GM12878 (cell line): ENCODE data around the gene TRAPPC6A. TPM values are rescaled to one million over a fixed set of nuclear protein-coding genes. Genes with fewer than 3 reads are reported as not detected.

ENCODE experiments used
- ATAC-seq: fragments of 200-7000 bp; cut with Tn5 transposase; 3 replicates; pipeline ENCODE4 v1.9.1; 2020; ENCODE audit warnings: mild to moderate bottlenecking, moderate library complexity
- BruUV-seq: library from RNA; stranded (reverse); fragments of 400-500 nt; replicated peaks from 2 replicates; lab custom pipeline; 2021; lab: Mats Ljungman, UMichigan
- CTCF ChIA-PET: fragments of 300-600 bp; sonication (Branson Sonifier 250); formaldehyde crosslinking; extraction: SDS; loops from one replicate; lab custom pipeline; 2021; ENCODE audit warnings: inconsistent platforms; lab: Yijun Ruan, JAX
- POLR2A ChIA-PET: fragments of 350-600 bp; formaldehyde crosslinking; extraction: SDS; loops from one replicate; lab custom pipeline; 2021; ENCODE audit warnings: inconsistent platforms; lab: Charles Lee
- RAD21 ChIA-PET: fragments of 300-600 bp; sonication (Branson Sonifier 250); formaldehyde crosslinking; loops from one replicate; lab custom pipeline; 2023; ENCODE audit warnings: antibody characterized with exemption; ENCODE audit not compliant: unreplicated experiment; lab: Charles Lee
- SMC1A ChIA-PET: fragments of 300-600 bp; sonication (Branson Sonifier 250); formaldehyde crosslinking; loops from one replicate; lab custom pipeline; 2023; ENCODE audit not compliant: unreplicated experiment, uncharacterized antibody; lab: Charles Lee
- DNase-seq: peaks from one replicate; pipeline ENCODE4 v3.0.0-alpha.2; 2011; ENCODE audit warnings: low read depth, low spot score
- FAIRE-seq: peaks from 3 replicates; lab custom pipeline; 2011; peaks lifted over from hg19 to GRCh38; lab: Jason Lieb, UNC
- H2AFZ ChIP-seq: 2 replicates; pipeline ENCODE4 v1.6.0; 2011; ENCODE audit warnings: low read depth, low read length, control low read depth; ENCODE audit not compliant: control insufficient read depth
- H3K27ac ChIP-seq: 2 replicates; pipeline ENCODE4 v1.5.1; 2011; ENCODE audit warnings: control low read depth; ENCODE audit not compliant: control insufficient read depth, insufficient read depth
- H3K27me3 ChIP-seq, 2 experiments: replicated peaks in 1 of 2; 2 replicates each; pipeline versions ENCODE4 v1.6.0 to v1.6.1; 2011; ENCODE audit warnings: low read length in 1 of 2; ENCODE audit not compliant: control insufficient read depth in 2 of 2, insufficient read depth in 2 of 2
- H3K36me3 ChIP-seq, 2 experiments: 2 replicates each; pipeline ENCODE4 v1.5.1; 2011; ENCODE audit warnings: low read length in 1 of 2; ENCODE audit not compliant: control insufficient read depth in 2 of 2, insufficient read depth in 2 of 2
- H3K4me1 ChIP-seq: 2 replicates; pipeline ENCODE4 v1.6.1; 2011; ENCODE audit warnings: mild to moderate bottlenecking, low read length, moderate library complexity, mixed read lengths; ENCODE audit not compliant: control insufficient read depth, insufficient read depth
- H3K4me2 ChIP-seq: 2 replicates; pipeline ENCODE4 v1.6.0; 2011; ENCODE audit warnings: control low read depth; ENCODE audit not compliant: control insufficient read depth, insufficient read depth
- H3K4me3 ChIP-seq: fragments of 200-600 bp; sonication (generic); 2 replicates; pipeline ENCODE4 v1.5.1; 2016
- H3K79me2 ChIP-seq: 2 replicates; pipeline ENCODE4 v1.6.0; 2011; ENCODE audit warnings: low read length; ENCODE audit not compliant: control insufficient read depth, insufficient read depth
- H3K9ac ChIP-seq: 2 replicates; pipeline ENCODE4 v1.8.0; 2011; ENCODE audit warnings: low read length, control low read depth, mixed read lengths; ENCODE audit not compliant: control insufficient read depth, insufficient read depth
- H3K9me3 ChIP-seq: replicated peaks from 3 replicates; pipeline ENCODE4 v1.5.1; 2011; ENCODE audit warnings: mild to moderate bottlenecking, low read length; ENCODE audit not compliant: control insufficient read depth, insufficient read depth
- H4K20me1 ChIP-seq: 2 replicates; pipeline ENCODE4 v1.6.0; 2011; ENCODE audit not compliant: control insufficient read depth, insufficient read depth
- ASH2L ChIP-seq: fragments of 300-600, 200-600 bp; sonication (generic); IDR thresholded peaks from 2 replicates; pipeline ENCODE4 v1.6.1; 2017; ENCODE audit warnings: low read depth, mild to moderate bottlenecking, borderline replicate concordance
- CHD4 ChIP-seq: fragments of 200-600 bp; sonication (generic); IDR thresholded peaks from 2 replicates; pipeline ENCODE4 v1.6.1; 2016; ENCODE audit warnings: mild to moderate bottlenecking
- KLF5 ChIP-seq: fragments of 450-650 bp; IDR thresholded peaks from 2 replicates; pipeline ENCODE4 v1.6.1; 2014; ENCODE audit warnings: mild to moderate bottlenecking; ENCODE audit not compliant: partially characterized antibody
- MTA3 ChIP-seq: IDR thresholded peaks from 2 replicates; pipeline ENCODE4 v1.6.1; 2012; ENCODE audit warnings: low read length, inconsistent platforms, borderline replicate concordance
- NFYB ChIP-seq: IDR thresholded peaks from 2 replicates; pipeline ENCODE4 v1.6.1; 2011; ENCODE audit warnings: low read depth, mild to moderate bottlenecking, low read length, improper control_type of control experiment, moderate library complexity; ENCODE audit not compliant: insufficient read depth
- POLR2A ChIP-seq: IDR thresholded peaks from 2 replicates; pipeline ENCODE4 v1.6.1; 2011; ENCODE audit warnings: low read depth, mild to moderate bottlenecking, low read length
- TCF7 ChIP-seq: IDR thresholded peaks from 2 replicates; pipeline ENCODE4 v1.6.1; 2014; ENCODE audit warnings: antibody characterized with exemption, borderline replicate concordance
- WGBS: methylation state at CpG from one replicate; pipeline ENCODE4 v1.1.6; 2016; ENCODE audit warnings: low lambda C conversion rate; ENCODE audit not compliant: insufficient replicate concordance, insufficient coverage; ENCODE audit errors: missing lambda C conversion rate; 5-methylcytosine and 5-hydroxymethylcytosine counted together
- in situ Hi-C: fragments of 300-500 bp; cut with MboI; formaldehyde crosslinking; loops from 9 replicates; pipeline ENCODE4 v1.14.3; 2018; ENCODE audit warnings: mixed read lengths
- intact Hi-C: fragments of 100-400 bp; cut with micrococcal nuclease; formaldehyde crosslinking; loops from one replicate; pipeline ENCODE4 v1.14.2; 2022; ENCODE audit not compliant: unreplicated experiment
- polyA plus RNA-seq, 11 experiments: library from polyadenylated mRNA; depleted of rRNA in 4 of 11; unstranded in 6 of 11; stranded (reverse) in 5 of 11; fragments of >200 nt; fragmentation: Nextera tagmentation in 4 of 11; fragmentation: Illumina TruSeq in 1 of 11; extraction: Ambion mirVana in 4 of 11; extraction: Trizol in 1 of 11; gene quantifications; 1 replicate in 1 of 11; 2 replicates in 10 of 11; pipeline versions ENCODE4 v1.2.1 to v1.2.3, GENCODE V29; 2011 to 2016; ENCODE audit warnings: inconsistent platforms in 2 of 11, missing spikeins in 2 of 11, low read depth in 1 of 11
- total RNA-seq, 4 experiments: library from RNA; depleted of rRNA in 3 of 4; stranded (reverse); fragments of >200 nt in 3 of 4; fragmentation: Illumina TruSeq in 1 of 4; extraction: Trizol in 1 of 4; gene quantifications; 2 replicates each; pipeline versions ENCODE4 v1.2.1 to v1.2.3, GENCODE V29; 2013 to 2021
- TF ChIP-seq, protein P1 (sequence below): fragments of 450-650 bp; conservative IDR thresholded peaks from 2 replicates; pipeline ENCODE4 v1.6.1; 2017; ENCODE audit warnings: mild to moderate bottlenecking, moderate library complexity

TRAPPC6A gene
- total and polyA plus RNA-seq, 10 of the 15 experiments (the other 5 are each of a cell fraction or from before 2014, with no cell fraction given), result 1.8 to 83.9 (median 35.8) TPM

DNA sequence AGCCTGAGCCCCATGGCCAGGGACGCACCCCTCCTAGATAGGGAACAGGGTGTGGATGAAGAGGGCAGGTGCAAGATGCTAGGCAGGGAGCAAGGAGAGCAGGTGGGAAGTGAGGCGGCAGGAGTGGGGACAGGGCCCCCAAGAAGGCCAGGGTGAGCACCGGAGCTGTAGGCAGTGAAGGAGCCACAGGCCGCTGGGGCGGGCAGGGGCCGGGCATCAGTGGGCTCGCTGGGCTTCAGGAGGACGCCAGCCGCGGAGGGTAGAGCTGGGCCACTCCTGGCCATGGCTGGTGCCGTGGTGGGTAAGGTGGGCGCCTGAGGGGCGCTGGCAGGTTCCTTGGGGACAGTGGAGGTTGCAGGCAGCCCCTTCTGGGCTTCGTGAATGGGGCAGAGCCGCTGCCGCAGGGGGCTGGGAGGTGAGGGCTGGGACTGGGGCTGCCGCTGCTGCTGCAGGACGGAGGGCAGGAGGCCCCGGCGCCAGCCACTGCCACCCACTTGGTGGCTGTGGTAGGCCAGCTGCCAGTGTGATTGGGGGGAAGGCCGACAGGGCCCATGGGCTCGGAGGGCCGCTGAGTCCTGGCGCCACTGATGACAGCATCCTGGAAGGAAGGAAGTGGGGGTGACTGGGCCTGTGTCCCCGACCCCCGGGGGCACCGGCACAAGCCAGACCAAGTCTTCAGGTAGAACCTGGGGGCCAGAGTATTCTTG, 19.4 kb downstream of the TRAPPC6A start:
- H3K27me3 ChIP-seq, result no peaks in the 10 kb centered on the region; a peak in 2 of 4 replicates
- H3K4me1 ChIP-seq, result peaks cover 3% of the 10 kb centered on the region
- H4K20me1 ChIP-seq, result no peaks in the 10 kb centered on the region
- ChIA-PET POLR2A (interaction anchor here (1.2 kb wide), 1 partner anchor 22 kb away, joined by 4 read pairs; no protein-coding TSS in a partner anchor), RAD21 (no interaction called here), CTCF (no interaction called here), SMC1A (no interaction called here)
- in situ Hi-C loops, result no loop called here
- FAIRE-seq (no peak), DNase-seq (no peak), ATAC-seq (no peak)
- H3K27ac ChIP-seq, result no peak overlapping the region
- 38% methylated on average over 20 of the region's 27 CpGs for WGBS
- no peaks in the 10 kb centered on the region for H3K36me3 ChIP-seq
- no TSS peak for BruUV-seq
- no peaks in the 10 kb centered on the region for H3K79me2 ChIP-seq
- H3K4me2 ChIP-seq, result no peak overlapping the region
- no peak overlapping the region for H3K9ac ChIP-seq
- H3K4me3 ChIP-seq, result no peak overlapping the region
- intact Hi-C loops, result no loop called here
- TF ChIP-seq NFYB (no peak), KLF5 (no peak), ASH2L (no peak), POLR2A (peak; percentile 13; the same call in 1 of the 2 replicates), CHD4 (no peak), MTA3 (no peak), TCF7 (no peak)
- TF ChIP-seq, protein P1, sequence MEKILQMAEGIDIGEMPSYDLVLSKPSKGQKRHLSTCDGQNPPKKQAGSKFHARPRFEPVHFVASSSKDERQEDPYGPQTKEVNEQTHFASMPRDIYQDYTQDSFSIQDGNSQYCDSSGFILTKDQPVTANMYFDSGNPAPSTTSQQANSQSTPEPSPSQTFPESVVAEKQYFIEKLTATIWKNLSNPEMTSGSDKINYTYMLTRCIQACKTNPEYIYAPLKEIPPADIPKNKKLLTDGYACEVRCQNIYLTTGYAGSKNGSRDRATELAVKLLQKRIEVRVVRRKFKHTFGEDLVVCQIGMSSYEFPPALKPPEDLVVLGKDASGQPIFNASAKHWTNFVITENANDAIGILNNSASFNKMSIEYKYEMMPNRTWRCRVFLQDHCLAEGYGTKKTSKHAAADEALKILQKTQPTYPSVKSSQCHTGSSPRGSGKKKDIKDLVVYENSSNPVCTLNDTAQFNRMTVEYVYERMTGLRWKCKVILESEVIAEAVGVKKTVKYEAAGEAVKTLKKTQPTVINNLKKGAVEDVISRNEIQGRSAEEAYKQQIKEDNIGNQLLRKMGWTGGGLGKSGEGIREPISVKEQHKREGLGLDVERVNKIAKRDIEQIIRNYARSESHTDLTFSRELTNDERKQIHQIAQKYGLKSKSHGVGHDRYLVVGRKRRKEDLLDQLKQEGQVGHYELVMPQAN, result no peak
- H2AFZ ChIP-seq, result no peak overlapping the region
- H3K9me3 ChIP-seq, result no peaks in the 10 kb centered on the region
